CD4-positive, alpha-beta T cell (primary cell): ENCODE measurements around the gene ZGRF1. TPM values are rescaled to one million over a fixed set of nuclear protein-coding genes. Genes with fewer than 3 reads are reported as not detected.

Experiments used
- ATAC-seq: fragments of 200-7000 bp; cut with Tn5 transposase; one replicate; pipeline ENCODE4 v1.10.0; 2022; ENCODE audit warnings: mild to moderate bottlenecking; ENCODE audit not compliant: poor library complexity
- CTCF ChIA-PET: fragments of 350-600 bp; sonication (Branson Sonifier 250); formaldehyde crosslinking; loops from one replicate; lab custom pipeline; 2021; ENCODE audit warnings: antibody characterized with exemption, inconsistent platforms; lab: Charles Lee
- POLR2A ChIA-PET: fragments of 350-600 bp; sonication (Branson Sonifier 250); formaldehyde crosslinking; loops from one replicate; lab custom pipeline; 2021; ENCODE audit warnings: antibody characterized with exemption, inconsistent platforms; lab: Charles Lee
- DNase-seq, 14 experiments: peaks; one replicate each; pipeline ENCODE4 v3.0.0-alpha.2; 2013 to 2020; ENCODE audit warnings: mixed read lengths in 2 of 14
- H3K27ac ChIP-seq, 2 donors: one replicate each; pipeline versions ENCODE4 v1.5.1 to v1.7.0; 2013; ENCODE audit warnings: low read length in 2 of 2, low read depth in 1 of 2, mild to moderate bottlenecking in 1 of 2
- H3K27me3 ChIP-seq, 2 experiments: 1 replicate in 1 of 2; 2 replicates in 1 of 2; pipeline versions ENCODE4 v1.6.1 to v1.7.0; 2013; ENCODE audit warnings: low read length in 2 of 2, control low read depth in 1 of 2, mild to moderate bottlenecking in 1 of 2, moderate library complexity in 1 of 2; ENCODE audit not compliant: insufficient read depth in 2 of 2, control insufficient read depth in 1 of 2
- H3K36me3 ChIP-seq: one replicate; pipeline ENCODE4 v1.6.1; 2013; ENCODE audit warnings: low read length, control low read depth; ENCODE audit not compliant: insufficient read depth
- H3K4me1 ChIP-seq: one replicate; pipeline ENCODE4 v1.6.1; 2013; ENCODE audit warnings: low read length, control low read depth; ENCODE audit not compliant: insufficient read depth
- H3K4me3 ChIP-seq: one replicate; pipeline ENCODE4 v1.5.1; 2013; ENCODE audit warnings: mild to moderate bottlenecking, low read length, moderate library complexity
- H3K9me3 ChIP-seq, 2 experiments: 1 replicate in 1 of 2; 2 replicates in 1 of 2; pipeline versions ENCODE4 v1.6.1 to v1.7.0; 2013; ENCODE audit warnings: low read length in 2 of 2, mild to moderate bottlenecking in 2 of 2, control low read depth in 1 of 2, moderate library complexity in 1 of 2; ENCODE audit not compliant: control insufficient read depth in 1 of 2, insufficient read depth in 1 of 2
- H3K27ac Mint-ChIP-seq: one replicate; pipeline ENCODE4 v1.8.0; 2020; ENCODE audit warnings: mixed read lengths
- H3K27me3 Mint-ChIP-seq: one replicate; pipeline ENCODE4 v1.8.0; 2021; ENCODE audit warnings: mixed read lengths
- H3K36me3 Mint-ChIP-seq: one replicate; pipeline ENCODE4 v1.8.0; 2021; ENCODE audit warnings: low read depth, mixed read lengths
- H3K4me1 Mint-ChIP-seq: one replicate; pipeline ENCODE4 v1.8.0; 2021; ENCODE audit warnings: low read depth, mixed read lengths
- H3K4me3 Mint-ChIP-seq: one replicate; pipeline ENCODE4 v1.8.0; 2020; ENCODE audit warnings: mild to moderate bottlenecking, mixed read lengths
- H3K9me3 Mint-ChIP-seq: one replicate; pipeline ENCODE4 v1.8.0; 2020; ENCODE audit warnings: mixed read lengths
- intact Hi-C, 2 experiments: fragments of 100-400 bp; cut with DNase I in 1 of 2; cut with micrococcal nuclease in 1 of 2; formaldehyde crosslinking; loops; one replicate each; pipeline versions ENCODE4 v1.15.1 to v1.9.0; 2023 to 2025; cut with DNase I, micrococcal nuclease
- total RNA-seq, 174 experiments: library from RNA in 2 of 174; stranded (reverse) in 2 of 174; gene quantifications; one replicate each; pipeline ENCODE4 v1.2.3 and lab custom pipeline; 2021 to 2026
- TF ChIP-seq, protein P1 (sequence below): fragments of 200-600 bp; IDR thresholded peaks from one replicate; pipeline ENCODE4 v1.8.0; 2022; ENCODE audit warnings: antibody characterized with exemption, mild to moderate bottlenecking

The ZGRF1 gene
- total RNA-seq, 2 experiments from 2014 or later: 11.3 to 11.7 TPM

DNA sequence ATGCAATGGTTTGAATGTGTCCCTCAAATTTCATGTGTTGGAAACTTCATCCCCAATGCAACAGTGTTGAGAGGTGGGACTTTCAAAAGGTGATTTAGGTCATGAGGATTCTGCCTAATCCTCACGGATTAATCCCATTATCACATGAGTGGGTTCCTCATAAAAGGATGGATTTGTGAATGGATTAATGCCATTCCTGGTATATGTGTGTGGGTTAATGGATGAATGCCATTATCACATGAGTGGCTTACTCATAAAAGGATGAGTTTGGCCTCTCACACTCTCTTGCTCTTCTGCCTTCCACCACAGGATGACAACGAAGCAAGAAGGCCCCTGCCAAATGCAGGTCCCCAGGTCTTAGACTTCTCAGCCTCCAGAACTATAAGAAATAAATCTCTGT, 90.2 kb downstream of the ZGRF1 start:
- Mint-ChIP-seq H3K4me1 (no peaks in the 10 kb centered on the region), H3K36me3 (no peaks in the 10 kb centered on the region), H3K4me3 (no peak overlapping the region), H3K27me3 (no peaks in the 10 kb centered on the region), H3K9me3 (no peaks in the 10 kb centered on the region), H3K27ac (no peak overlapping the region)
- intact Hi-C loops: no loop called here
- CTCF ChIA-PET: no interaction called here
- Histone ChIP-seq H3K9me3 (no peaks in the 10 kb centered on the region), H3K4me1 (no peaks in the 10 kb centered on the region), H3K36me3 (no peaks in the 10 kb centered on the region), H3K4me3 (no peak overlapping the region), H3K27me3 (no peaks in the 10 kb centered on the region), H3K27ac (no peak overlapping the region)
- POLR2A ChIA-PET: no interaction called here
- TF ChIP-seq, protein P1, sequence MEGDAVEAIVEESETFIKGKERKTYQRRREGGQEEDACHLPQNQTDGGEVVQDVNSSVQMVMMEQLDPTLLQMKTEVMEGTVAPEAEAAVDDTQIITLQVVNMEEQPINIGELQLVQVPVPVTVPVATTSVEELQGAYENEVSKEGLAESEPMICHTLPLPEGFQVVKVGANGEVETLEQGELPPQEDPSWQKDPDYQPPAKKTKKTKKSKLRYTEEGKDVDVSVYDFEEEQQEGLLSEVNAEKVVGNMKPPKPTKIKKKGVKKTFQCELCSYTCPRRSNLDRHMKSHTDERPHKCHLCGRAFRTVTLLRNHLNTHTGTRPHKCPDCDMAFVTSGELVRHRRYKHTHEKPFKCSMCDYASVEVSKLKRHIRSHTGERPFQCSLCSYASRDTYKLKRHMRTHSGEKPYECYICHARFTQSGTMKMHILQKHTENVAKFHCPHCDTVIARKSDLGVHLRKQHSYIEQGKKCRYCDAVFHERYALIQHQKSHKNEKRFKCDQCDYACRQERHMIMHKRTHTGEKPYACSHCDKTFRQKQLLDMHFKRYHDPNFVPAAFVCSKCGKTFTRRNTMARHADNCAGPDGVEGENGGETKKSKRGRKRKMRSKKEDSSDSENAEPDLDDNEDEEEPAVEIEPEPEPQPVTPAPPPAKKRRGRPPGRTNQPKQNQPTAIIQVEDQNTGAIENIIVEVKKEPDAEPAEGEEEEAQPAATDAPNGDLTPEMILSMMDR: no peak
- ATAC-seq: no peak
- no peak for DNase-seq

DNA sequence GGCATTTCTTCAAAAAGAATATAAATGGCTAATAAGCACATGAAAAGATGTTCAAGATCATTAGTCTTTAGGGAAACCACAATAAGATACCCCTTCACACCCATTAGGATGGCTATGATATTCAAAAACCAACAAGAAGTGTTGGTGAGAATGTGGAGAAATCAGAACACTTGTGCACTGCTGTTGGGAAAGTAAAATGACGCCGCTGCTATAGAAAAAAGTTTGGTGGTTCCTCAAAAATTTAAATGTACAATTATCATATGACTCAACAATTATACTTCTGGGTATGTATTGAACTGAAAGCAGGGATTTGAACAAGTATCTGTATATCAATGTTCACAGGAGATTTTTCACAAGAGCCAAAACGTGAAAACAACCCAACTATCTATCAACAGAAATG, 91.4 kb downstream of the ZGRF1 start:
- no peak for ATAC-seq
- no peaks in the 10 kb centered on the region for H3K36me3 Mint-ChIP-seq

DNA sequence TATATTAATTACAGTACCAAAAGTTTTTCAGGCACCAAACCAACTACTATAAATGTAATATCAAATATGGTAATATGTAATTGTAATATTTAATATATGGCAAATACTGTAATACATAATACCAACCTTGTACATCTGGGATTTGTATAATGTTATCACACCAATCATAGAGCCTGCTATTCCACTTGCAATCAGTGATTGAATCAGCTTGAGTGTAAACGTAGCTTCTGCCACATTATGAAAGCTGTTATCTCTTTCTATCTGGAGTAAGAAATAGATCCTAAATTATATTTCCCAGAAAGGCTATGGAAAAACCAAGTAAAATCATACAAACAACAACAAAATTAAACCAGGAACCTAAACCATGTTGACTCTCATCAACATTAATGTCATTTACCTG, 96.0 kb downstream of the ZGRF1 start:
- H3K9me3 Mint-ChIP-seq: no peaks in the 10 kb centered on the region
- intact Hi-C loops: no loop called here
- TF ChIP-seq, protein P1: no peak

More for the DNA sequence above, 91.4 kb downstream of the ZGRF1 start:
- H3K4me1 ChIP-seq: no peaks in the 10 kb centered on the region
- no peak overlapping the region for H3K4me3 ChIP-seq
- ChIA-PET CTCF (no interaction called here), POLR2A (no interaction called here)
- TF ChIP-seq, protein P1: no peak
- no peaks in the 10 kb centered on the region for H3K9me3 ChIP-seq
- Mint-ChIP-seq H3K27ac (no peak overlapping the region), H3K9me3 (no peaks in the 10 kb centered on the region), H3K4me1 (no peaks in the 10 kb centered on the region), H3K27me3 (no peaks in the 10 kb centered on the region), H3K4me3 (no peak overlapping the region)
- no peaks in the 10 kb centered on the region for H3K36me3 ChIP-seq
- intact Hi-C loops: no loop called here
- no peak overlapping the region for H3K27ac ChIP-seq
- no peaks in the 10 kb centered on the region for H3K27me3 ChIP-seq
- no peak for DNase-seq

More for the DNA sequence above, 96.0 kb downstream of the ZGRF1 start:
- H3K4me1 Mint-ChIP-seq: no peaks in the 10 kb centered on the region
- H3K36me3 ChIP-seq: no peaks in the 10 kb centered on the region
- H3K27ac ChIP-seq: no peak overlapping the region
- H3K27me3 Mint-ChIP-seq: no peaks in the 10 kb centered on the region
- CTCF ChIA-PET: interaction anchor here (2.1 kb wide), 1 partner anchor 16 kb away, joined by 6 read pairs; no protein-coding TSS in a partner anchor
- no peaks in the 10 kb centered on the region for H3K27me3 ChIP-seq
- H3K4me1 ChIP-seq: no peaks in the 10 kb centered on the region
- no peaks in the 10 kb centered on the region for H3K36me3 Mint-ChIP-seq
- no peak for ATAC-seq
- H3K4me3 Mint-ChIP-seq: no peak overlapping the region
- no peaks in the 10 kb centered on the region for H3K9me3 ChIP-seq
- POLR2A ChIA-PET: no interaction called here
- H3K27ac Mint-ChIP-seq: no peak overlapping the region
- no peak overlapping the region for H3K4me3 ChIP-seq
- no peak for DNase-seq
